DND-41 (cell line): ENCODE results near the gene LRRC10B.
A peak's percentile ranks its signal among the peaks of the same experiment; 100 is the strongest.

ENCODE experiments used
- ATAC-seq: fragments of 200-7000 bp; cut with Tn5 transposase; 3 replicates; pipeline ENCODE4 v1.9.1; 2021; ENCODE audit warnings: low read depth; ENCODE audit not compliant: insufficient read depth
- DNase-seq: peaks from one replicate; pipeline ENCODE4 v3.0.0-alpha.2; 2020
- H2AFZ ChIP-seq: 2 replicates; pipeline ENCODE4 v1.6.0; 2012; ENCODE audit warnings: low read depth, low read length
- H3K27ac ChIP-seq: 2 replicates; pipeline ENCODE4 v1.5.1; 2012; ENCODE audit warnings: low read length, inconsistent platforms
- H3K27me3 ChIP-seq: fragments of 200-600 bp; sonication (generic); 2 replicates; pipeline ENCODE4 v1.6.0; 2012; ENCODE audit warnings: low read length, mild to moderate bottlenecking, inconsistent platforms; ENCODE audit not compliant: insufficient read depth, poor library complexity
- H3K36me3 ChIP-seq: 2 replicates; pipeline ENCODE4 v1.5.1; 2012; ENCODE audit warnings: low read length, inconsistent platforms; ENCODE audit not compliant: insufficient read depth
- H3K4me1 ChIP-seq: 2 replicates; pipeline ENCODE4 v1.5.1; 2012; ENCODE audit warnings: mild to moderate bottlenecking, low read length; ENCODE audit not compliant: insufficient read depth
- H3K4me2 ChIP-seq: 2 replicates; pipeline ENCODE4 v1.6.0; 2012; ENCODE audit warnings: mild to moderate bottlenecking, moderate library complexity, low read length, inconsistent platforms; ENCODE audit not compliant: insufficient read depth
- H3K4me3 ChIP-seq, 2 experiments: fragments of 200-600 bp in 1 of 2; shearing (Covaris generic) in 1 of 2; 2 replicates each; pipeline ENCODE4 v1.5.1; 2012 to 2016; ENCODE audit warnings: inconsistent platforms in 2 of 2, low read length in 2 of 2, mild to moderate bottlenecking in 2 of 2, low read depth in 1 of 2, moderate library complexity in 1 of 2
- H3K79me2 ChIP-seq: 2 replicates; pipeline ENCODE4 v1.6.0; 2012; ENCODE audit warnings: low read length, inconsistent platforms; ENCODE audit not compliant: insufficient read depth
- H3K9ac ChIP-seq: 2 replicates; pipeline ENCODE4 v1.6.0; 2012; ENCODE audit warnings: low read depth, mild to moderate bottlenecking, inconsistent platforms, low read length, moderate library complexity
- H3K9me3 ChIP-seq: 2 replicates; pipeline ENCODE4 v1.5.1; 2012; ENCODE audit warnings: low read length, moderate library complexity, mild to moderate bottlenecking, inconsistent platforms; ENCODE audit not compliant: insufficient read depth, severe bottlenecking
- H4K20me1 ChIP-seq: 2 replicates; pipeline ENCODE4 v1.6.0; 2012; ENCODE audit warnings: low read length; ENCODE audit not compliant: insufficient read depth
- EZH2 ChIP-seq: IDR thresholded peaks from 3 replicates; pipeline ENCODE4 v1.6.1; 2012; ENCODE audit warnings: borderline replicate concordance, low read depth, mild to moderate bottlenecking, moderate library complexity, low read length, inconsistent platforms; ENCODE audit not compliant: severe bottlenecking
- TF ChIP-seq, protein P1 (sequence below): IDR thresholded peaks from 2 replicates; pipeline ENCODE4 v1.5.1; 2012; ENCODE audit warnings: borderline replicate concordance, low read length, moderate library complexity, mild to moderate bottlenecking; ENCODE audit not compliant: poor library complexity, severe bottlenecking; ENCODE audit errors: extremely low read depth

The LRRC10B gene

DNA sequence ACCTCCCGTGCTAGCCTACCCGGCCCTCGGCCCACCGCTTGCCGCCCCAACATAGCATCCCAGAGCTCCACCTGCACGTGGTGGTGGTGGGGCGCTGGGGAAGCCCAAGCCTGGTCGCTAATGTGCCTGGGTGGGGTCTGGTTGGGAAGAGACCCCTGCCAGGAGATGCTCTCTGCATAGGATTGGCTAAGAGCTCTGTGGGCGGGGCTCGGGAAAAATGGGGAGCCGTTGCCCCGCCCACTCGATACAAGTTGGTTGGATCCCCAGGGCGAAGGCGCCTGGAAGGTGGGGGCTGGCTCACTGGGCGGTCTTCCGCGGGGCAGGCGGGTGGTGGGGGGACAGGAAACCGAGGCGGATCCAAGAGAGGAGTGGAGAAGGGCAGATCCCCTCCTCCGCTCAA is 7.6 kb downstream of the LRRC10B start:
- Histone ChIP-seq H3K36me3 (no peaks in the 10 kb centered on the region), H3K9ac (no peak overlapping the region), H4K20me1 (peaks cover 3% of the 10 kb centered on the region; the same call in 1 of the 2 replicates), H3K4me1 (no peaks in the 10 kb centered on the region), H3K4me3 (no peak overlapping the region), H3K9me3 (no peaks in the 10 kb centered on the region), H3K27me3 (no peaks in the 10 kb centered on the region), H2AFZ (no peak overlapping the region), H3K4me2 (no peak overlapping the region), H3K79me2 (no peaks in the 10 kb centered on the region), H3K27ac (no peak overlapping the region)
- DNase-seq, result no peak
- ATAC-seq, result no peak
- TF ChIP-seq, protein P1, sequence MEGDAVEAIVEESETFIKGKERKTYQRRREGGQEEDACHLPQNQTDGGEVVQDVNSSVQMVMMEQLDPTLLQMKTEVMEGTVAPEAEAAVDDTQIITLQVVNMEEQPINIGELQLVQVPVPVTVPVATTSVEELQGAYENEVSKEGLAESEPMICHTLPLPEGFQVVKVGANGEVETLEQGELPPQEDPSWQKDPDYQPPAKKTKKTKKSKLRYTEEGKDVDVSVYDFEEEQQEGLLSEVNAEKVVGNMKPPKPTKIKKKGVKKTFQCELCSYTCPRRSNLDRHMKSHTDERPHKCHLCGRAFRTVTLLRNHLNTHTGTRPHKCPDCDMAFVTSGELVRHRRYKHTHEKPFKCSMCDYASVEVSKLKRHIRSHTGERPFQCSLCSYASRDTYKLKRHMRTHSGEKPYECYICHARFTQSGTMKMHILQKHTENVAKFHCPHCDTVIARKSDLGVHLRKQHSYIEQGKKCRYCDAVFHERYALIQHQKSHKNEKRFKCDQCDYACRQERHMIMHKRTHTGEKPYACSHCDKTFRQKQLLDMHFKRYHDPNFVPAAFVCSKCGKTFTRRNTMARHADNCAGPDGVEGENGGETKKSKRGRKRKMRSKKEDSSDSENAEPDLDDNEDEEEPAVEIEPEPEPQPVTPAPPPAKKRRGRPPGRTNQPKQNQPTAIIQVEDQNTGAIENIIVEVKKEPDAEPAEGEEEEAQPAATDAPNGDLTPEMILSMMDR, result no peak
- TF ChIP-seq EZH2, result no peak

DNA sequence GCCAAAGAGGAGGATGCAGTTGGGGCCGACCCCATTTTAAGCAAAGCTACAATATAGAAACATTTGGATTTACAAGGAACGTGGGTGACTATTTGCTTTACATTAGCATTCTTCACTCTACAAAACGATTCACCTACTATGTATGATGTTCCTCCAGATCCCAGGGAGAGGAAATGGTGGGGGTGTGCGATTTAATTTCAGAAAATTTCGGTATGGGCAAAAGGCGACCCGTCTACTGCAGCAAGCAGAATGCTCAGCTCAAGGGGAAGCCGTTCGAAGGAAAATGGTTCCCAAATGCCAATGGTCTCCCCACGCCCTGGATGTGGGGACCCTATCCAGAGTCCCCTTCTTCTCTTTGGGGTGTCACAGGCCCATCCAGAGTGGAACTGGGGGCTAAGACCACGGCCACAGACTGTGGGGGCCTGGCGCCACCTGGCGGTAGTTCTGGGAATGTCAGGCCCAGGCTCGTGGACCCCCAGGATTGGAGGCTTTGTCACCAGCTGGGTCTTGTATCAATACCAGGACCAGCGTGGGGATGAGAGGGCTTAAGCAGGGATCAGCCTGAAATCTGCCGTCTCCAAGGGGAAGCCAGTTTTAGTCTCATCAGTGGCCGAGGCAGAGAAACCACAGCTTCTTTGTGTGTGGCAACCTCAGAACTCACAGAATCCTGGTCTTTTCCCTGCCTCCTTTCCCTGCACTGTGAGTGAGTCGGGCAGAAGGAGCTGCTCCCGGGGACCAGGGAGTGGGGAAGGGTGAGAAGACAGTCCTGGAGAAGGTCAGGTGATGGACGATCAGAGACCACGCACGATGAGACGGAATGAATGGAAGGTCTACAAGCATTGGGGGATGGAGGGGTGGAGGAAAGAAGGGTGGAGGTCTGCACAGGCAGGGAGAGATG is 8.4 kb downstream of the LRRC10B start:
- Histone ChIP-seq H3K27ac (no peak overlapping the region), H3K27me3 (no peaks in the 10 kb centered on the region), H3K4me3 (no peak overlapping the region), H3K9me3 (no peaks in the 10 kb centered on the region), H2AFZ (no peak overlapping the region), H3K4me1 (no peaks in the 10 kb centered on the region), H3K9ac (no peak overlapping the region), H3K79me2 (no peaks in the 10 kb centered on the region), H3K36me3 (no peaks in the 10 kb centered on the region), H4K20me1 (peaks cover 3% of the 10 kb centered on the region), H3K4me2 (no peak overlapping the region)
- ATAC-seq (peak; percentile 82), DNase-seq (peak; percentile 58)
- no peak for TF ChIP-seq EZH2
- TF ChIP-seq, protein P1, result peak; percentile 98

DNA sequence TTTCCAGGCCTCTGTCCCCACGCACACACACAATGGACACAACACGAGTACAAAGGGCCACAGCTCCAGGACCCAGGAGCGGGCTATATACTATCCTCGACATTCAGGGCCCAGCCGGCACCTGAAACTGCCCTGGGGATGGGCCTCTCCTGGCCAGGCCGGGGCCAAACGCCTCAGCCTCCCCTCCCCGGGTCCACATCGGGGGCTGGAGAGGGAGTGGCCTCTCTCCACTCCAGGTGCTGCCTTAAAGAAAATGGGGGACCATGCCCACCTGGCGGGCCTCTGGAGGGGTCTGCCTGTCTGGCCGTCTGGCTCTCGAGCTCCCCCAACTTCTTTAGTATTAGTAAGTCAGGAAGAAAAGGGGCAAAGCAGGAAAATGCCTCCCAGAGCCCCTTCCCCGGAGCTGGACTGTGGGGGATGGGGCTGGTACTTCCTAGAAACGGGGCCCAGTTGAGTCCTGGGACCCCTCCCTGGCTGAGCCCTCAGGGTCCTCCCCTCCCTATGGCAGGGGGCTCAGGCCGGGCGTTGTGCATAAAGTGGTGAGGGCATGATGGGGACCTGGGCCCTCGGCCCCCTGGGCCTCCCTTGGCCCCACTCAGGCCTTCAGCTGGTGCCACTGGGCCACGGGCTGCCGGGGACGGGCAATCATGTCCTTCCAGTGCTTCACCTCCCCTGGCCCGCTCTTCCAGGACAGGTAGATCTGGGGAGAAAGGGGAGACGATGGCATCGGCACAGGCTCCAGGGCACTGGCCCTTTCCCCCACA is 9.7 kb downstream of the LRRC10B start:
- H3K4me1 ChIP-seq, result no peaks in the 10 kb centered on the region
- no peak overlapping the region for H3K4me3 ChIP-seq
- no peaks in the 10 kb centered on the region for H3K27me3 ChIP-seq
- no peak overlapping the region for H3K27ac ChIP-seq
- DNase-seq, result no peak
- H2AFZ ChIP-seq, result no peak overlapping the region
- TF ChIP-seq EZH2, result no peak
- TF ChIP-seq, protein P1, result no peak
- H3K79me2 ChIP-seq, result no peaks in the 10 kb centered on the region
- H3K9me3 ChIP-seq, result no peaks in the 10 kb centered on the region
- no peak for ATAC-seq
- no peak overlapping the region for H3K4me2 ChIP-seq
- H3K9ac ChIP-seq, result no peak overlapping the region
- peaks cover 3% of the 10 kb centered on the region for H4K20me1 ChIP-seq
- no peaks in the 10 kb centered on the region for H3K36me3 ChIP-seq
